Measurements from ENCODE around the gene NDUFS7.

Gene NDUFS7

DNA sequence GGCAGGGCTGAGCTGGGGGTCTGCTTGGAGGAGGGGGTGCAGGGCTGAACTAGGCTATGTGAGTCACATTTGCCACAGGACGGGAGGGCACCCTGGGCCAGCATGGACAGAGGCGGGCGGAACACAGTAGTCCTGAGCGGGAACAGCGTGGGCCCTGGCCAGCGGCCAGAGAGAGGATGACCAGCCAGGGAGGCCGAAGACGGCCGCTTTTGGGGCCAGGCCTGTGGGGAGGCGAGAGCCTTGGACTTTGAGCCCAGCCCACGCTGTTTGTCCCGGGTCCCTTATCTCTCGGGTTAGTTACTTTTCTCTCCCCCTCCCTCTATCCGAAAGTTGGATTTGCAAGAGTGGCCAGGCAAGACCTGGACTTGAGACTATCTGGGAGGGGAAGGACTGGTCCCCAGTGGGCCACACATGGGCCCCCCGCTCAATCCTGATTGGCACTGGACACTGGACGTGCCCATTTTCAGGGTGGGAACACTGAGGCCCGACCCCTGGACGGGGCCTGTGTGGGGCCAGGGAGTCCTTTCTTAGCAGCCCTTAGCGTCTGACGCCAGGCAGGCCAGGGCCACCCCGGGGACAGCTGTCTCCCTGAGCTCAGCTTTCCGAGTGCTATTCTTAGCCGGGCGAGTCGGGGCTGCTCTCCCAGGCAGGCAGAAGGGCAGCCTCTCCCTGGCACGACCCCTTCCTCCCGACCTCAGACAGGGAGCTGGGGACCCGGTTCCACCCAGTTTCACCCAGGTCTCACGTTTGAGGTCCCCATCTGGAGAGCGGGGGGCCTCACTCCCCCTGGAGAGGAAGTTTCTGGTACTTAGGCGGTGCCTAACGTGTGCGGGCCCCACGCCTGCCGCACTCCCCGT is 16.8 kb downstream of the NDUFS7 start:
- peak overlapping the region; percentile 74 for H3K4me3 ChIP-seq (ENCODE audit: control insufficient read depth, low read depth, low read length)
- no peak for DNase-seq (ENCODE audit: low read depth)
- TF ChIP-seq, protein P1, sequence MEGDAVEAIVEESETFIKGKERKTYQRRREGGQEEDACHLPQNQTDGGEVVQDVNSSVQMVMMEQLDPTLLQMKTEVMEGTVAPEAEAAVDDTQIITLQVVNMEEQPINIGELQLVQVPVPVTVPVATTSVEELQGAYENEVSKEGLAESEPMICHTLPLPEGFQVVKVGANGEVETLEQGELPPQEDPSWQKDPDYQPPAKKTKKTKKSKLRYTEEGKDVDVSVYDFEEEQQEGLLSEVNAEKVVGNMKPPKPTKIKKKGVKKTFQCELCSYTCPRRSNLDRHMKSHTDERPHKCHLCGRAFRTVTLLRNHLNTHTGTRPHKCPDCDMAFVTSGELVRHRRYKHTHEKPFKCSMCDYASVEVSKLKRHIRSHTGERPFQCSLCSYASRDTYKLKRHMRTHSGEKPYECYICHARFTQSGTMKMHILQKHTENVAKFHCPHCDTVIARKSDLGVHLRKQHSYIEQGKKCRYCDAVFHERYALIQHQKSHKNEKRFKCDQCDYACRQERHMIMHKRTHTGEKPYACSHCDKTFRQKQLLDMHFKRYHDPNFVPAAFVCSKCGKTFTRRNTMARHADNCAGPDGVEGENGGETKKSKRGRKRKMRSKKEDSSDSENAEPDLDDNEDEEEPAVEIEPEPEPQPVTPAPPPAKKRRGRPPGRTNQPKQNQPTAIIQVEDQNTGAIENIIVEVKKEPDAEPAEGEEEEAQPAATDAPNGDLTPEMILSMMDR (IDR thresholded peaks at IDR 0.05; ENCODE audit: control insufficient read depth, insufficient read depth, low read depth, low read length, missing control alignments) = no peak

DNA sequence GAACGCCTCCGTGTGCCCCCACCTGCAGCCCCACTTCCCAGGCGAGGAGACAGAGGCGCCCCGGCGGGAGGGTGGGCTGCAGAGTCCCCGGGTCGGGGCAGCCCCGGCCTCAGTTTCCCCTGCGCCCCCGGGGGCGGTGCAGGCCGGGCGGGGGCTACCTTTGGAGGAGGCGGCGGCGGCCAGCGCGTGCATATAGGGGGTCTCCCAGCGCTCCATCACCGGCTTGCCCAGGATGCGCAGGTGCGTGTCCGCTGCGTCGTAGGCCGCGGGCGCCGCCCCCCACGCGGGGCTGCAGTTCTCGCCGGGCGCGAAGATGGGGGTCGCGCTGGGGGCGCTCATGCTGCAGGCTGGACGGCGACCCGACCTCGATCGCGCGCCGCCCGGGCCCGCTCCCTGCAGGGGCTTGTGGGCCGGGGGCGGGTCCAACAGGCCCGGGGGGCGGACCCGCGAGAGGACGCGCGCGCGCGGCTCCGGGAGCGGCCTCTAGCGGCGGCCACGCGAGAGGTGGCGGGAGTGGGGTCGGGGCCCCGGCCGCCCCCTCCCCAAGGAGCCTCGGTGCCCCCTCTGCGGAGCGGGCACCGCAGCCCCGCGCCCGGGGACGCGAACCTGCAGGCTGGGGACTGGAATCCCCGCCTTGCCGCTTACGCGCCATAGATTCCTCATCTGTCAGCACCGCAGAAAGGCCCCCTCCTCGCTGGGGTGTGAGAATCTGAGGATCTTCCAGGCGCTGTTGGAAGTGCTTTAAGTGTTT is 17.6 kb downstream of the NDUFS7 start, which contains the start of gene GAMT:
TSS of gene GAMT (minus strand) at position 405 of the 751 bp plus-strand sequence. CDS start at position 339, 66 bp downstream.
- DNase-seq (ENCODE audit: low read depth) = no peak
- TF ChIP-seq, protein P1 (IDR thresholded peaks at IDR 0.05; ENCODE audit: control insufficient read depth, insufficient read depth, low read depth, low read length, missing control alignments) = no peak
- H3K4me3 ChIP-seq (ENCODE audit: control insufficient read depth, low read depth, low read length) = peak within 1 kb of the TSS; percentile 74

DNA sequence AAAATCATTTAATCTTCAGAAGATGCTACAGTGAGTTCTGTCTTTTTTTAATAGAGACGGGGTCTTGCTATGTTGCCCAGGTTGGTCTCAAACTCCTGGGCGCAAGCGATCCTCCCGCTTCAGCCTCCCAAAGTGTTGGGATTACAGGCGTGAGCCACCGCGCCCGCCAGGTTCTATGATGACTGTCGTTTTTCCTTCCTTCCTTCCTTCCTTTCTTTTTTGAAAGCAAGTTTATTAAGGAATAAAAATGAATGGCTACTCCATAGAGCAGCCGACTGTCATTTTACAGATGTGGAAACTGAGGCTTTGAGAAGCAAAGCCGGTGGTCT is 18.1 kb downstream of the NDUFS7 start:
- no peak for DNase-seq (ENCODE audit: low read depth)
- peak overlapping the region; percentile 74 for H3K4me3 ChIP-seq (ENCODE audit: control insufficient read depth, low read depth, low read length)
- TF ChIP-seq, protein P1 (IDR thresholded peaks at IDR 0.05; ENCODE audit: control insufficient read depth, insufficient read depth, low read depth, low read length, missing control alignments) = no peak

DNA sequence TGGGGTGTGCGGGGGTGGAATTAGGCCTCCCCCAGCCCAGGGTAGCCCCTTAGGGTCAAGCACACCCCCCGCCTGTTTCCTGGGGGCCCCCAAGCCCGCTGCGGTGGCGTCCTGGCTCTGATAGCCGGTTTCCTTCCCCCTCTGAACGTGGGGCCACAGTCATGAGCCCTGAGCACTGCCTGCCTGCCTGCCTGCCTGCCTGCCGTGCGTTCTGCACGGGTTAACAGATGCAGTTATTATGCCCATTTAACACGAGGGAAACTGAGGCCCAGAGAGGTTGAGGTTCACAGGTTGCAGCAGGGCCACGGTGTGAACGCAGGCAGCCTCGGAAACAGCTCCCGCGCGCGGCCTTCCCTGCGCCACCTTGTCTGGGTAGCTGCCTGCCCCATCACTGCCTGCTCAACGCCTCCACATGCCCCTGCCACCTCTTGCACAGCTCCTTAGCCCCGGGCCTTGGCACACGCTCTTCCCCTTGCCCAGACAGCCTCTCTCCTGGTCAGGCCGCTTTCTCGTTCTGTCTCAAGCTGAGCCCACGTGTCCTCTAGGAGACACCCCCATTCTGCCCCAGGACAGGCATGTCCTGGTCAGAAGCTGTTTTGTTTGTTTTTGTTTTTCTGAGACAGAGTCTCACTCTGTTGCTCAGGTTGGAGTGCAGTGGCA is 18.8 kb downstream of the NDUFS7 start:
- DNase-seq (ENCODE audit: low read depth) = no peak
- no peak overlapping the region for H3K4me3 ChIP-seq (ENCODE audit: control insufficient read depth, low read depth, low read length)

DNA sequence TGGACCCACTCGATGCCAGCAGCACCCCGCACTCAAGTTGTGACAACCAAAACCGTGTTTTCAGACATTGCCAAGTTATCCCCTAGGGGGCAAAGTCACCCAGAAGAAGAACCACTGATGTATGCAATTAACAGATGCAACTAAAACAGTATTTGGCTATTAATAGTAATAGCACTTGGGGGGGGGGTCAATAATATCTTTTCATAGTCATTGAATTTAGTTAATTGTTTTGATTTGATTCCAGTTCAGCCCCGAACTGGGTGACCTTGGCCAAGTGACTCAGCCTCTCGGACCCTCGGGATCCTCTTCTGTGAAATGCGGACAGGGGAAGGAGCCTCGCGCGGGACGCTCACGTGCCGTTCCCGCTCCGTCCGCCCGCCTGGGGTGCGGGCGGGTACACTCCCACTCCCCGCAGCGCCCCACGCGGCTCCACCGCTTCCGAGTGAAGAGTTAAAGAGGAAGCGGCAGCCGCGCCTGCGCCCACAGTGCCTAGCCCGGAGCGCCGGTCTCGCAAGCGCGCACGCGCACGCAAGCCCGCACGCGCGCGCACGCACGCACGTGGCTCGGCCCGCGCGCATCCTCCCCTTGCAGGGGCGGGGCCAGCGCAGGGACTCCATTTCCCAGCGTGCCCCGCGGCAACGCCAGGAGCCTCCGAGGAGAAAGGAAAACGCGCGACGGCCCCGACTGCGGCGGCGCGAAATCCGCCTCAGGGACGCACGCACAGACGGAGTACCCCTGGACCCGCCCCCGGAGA is 23.2 kb downstream of the NDUFS7 start:
- TF ChIP-seq, protein P1 (IDR thresholded peaks at IDR 0.05; ENCODE audit: control insufficient read depth, insufficient read depth, low read depth, low read length, missing control alignments) = peak; percentile 43
- peak overlapping the region; percentile 55 for H3K4me3 ChIP-seq (ENCODE audit: control insufficient read depth, low read depth, low read length)
- peak; percentile 87 for DNase-seq (ENCODE audit: low read depth)

More for the DNA sequence above, 18.8 kb downstream of the NDUFS7 start:
- TF ChIP-seq, protein P1 (IDR thresholded peaks at IDR 0.05; ENCODE audit: control insufficient read depth, insufficient read depth, low read depth, low read length, missing control alignments) = no peak

Data from AG09309 (cell line).